Measurements from ENCODE around the gene SFXN5. TPM values are rescaled to one million over a fixed set of nuclear protein-coding genes. Genes with fewer than 3 reads are reported as not detected.

Gene SFXN5
- total RNA-seq, 1 donor from 2014 or later, result 5.1 TPM

GRCh38 chr2:72993147-72993932, 78.2 kb downstream of the SFXN5 start:
- no peak for DNase-seq

GRCh38 chr2:72992734-72993102, 78.8 kb downstream of the SFXN5 start:
- DNase-seq, result no peak

GRCh38 chr2:72991980-72992733, 79.4 kb downstream of the SFXN5 start:
- no peak for DNase-seq

GRCh38 chr2:72991439-72991725, 80.1 kb downstream of the SFXN5 start:
- DNase-seq, result no peak

GRCh38 chr2:72990695-72991438, 80.6 kb downstream of the SFXN5 start:
- DNase-seq, result no peak

- no peak for DNase-seq
Measured at GRCh38 chr2:72989770-72990556, 81.5 kb downstream of the SFXN5 start.

DNA sequence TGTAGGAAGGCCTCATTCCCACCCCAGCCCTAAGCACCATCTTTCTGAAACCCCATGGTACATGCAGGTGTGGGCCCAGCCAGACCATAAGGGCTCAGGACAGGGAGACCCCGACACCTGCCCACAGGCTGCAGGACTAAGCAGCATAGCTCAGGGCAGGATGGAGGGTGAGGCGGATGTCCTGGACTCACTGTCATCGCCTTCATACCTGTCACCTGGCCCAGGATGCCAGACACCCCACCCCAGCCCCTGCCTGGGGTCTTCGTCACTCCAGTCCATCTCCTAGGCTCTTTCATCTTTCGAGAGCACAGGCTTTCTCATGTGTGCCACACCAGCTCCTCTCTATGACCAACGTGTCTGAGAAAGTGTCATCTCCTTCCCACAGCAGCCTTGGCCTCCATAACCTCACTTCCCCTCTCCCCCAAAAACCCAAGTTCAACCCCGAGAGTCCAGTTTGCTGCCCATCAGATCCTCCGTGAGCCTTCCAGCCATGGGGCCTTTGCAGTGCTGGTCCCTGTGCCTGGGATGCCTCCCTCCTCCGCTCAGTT, 82.7 kb downstream of the SFXN5 start:
- DNase-seq, result no peak

- no peak for DNase-seq
Measured at GRCh38 chr2:72988041-72988440, 83.5 kb downstream of the SFXN5 start.

DNA sequence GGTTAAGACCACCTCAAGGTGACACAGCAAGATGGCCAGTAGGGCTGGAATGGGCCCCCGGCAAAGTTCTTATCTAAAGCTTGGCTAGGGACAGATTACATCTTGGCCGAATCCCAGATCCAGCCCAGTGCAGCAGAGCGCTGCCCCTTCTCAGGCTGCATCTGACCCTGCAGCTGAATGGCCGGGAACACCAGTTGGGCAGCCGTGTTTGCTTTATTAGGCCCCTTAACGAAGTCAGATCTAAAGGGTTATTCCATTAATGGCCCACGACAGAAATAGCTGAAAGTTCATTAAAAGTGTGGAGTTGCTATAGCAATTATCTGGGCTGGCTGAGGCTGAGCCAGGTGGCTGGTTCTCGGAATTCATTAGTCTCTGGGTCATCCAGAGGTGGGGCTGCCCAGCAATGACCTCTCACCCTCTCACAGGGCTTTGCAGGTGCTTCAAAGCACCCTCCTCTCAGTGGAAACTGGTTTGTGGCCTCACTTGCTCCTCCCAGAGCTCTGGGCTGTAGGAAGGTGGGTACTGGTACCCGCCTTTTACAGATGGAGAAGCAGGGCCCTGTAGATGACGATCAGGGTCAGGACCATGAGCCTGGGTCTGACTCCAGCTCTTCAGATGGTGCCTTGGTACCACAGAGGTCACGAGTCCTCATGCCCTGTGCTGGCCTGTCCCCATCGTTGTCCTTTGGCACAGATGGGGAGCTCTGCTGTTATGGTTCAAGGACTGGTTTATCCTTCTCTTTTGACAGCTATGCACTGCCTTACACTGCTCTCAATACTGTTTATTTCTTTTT, 85.4 kb downstream of the SFXN5 start:
- no peak for DNase-seq

GRCh38 chr2:72985136-72985535, 86.4 kb downstream of the SFXN5 start:
- no peak for DNase-seq

DNA sequence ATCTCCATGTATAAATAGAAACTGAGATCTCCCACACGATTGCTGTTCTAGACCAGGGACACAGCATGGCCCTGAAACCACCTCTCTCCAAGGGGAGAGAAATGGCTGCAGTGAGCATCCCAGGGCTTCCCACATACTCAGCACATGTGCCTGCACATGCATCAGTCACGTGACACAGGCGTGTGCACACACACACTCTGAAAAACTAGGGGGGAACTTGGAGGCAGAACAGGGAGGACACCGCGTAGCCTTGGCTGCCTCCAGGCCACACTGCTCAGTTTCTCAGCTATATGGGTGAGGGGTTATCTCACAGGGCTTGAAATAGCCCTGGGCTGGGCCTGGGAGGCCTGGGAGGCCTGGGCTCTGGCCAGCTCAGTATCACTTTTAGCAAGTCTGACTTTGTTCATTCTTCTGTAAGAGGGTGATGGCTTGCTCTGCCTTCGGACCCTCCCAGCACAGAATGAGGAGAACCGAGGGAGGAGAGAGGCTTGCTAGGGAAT, 87.3 kb downstream of the SFXN5 start:
- DNase-seq, result no peak

DNA sequence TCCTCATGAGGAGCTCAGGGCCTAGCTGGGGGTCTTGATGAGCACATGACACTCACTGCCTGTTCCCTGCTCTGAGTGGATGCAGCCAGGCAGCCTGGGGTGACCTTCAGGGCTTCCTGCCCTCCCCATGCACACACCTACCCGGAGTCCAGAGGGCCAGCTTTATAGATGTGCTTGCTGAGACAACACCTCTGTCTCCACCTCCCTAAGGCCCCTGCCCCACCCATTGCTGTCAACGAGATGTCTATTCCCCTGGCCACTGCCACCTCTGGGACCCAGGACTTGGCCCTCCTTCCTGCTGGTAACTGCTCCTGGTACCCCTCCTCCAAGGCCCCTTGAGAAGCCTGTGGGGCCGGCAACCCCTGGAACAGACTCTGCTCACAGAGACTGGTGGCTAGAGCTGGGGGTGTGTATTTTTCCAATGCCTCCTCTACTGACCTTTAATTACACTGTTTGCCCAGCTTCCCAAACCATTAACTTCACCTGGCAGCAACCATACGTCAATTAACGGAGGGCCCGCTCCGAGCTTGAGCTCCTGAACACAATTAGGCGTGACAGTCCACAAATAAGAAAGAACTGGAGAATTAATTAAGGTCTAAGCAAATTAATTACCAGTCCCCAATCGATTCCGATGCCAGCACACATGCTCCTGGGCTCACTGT, 87.9 kb downstream of the SFXN5 start:
- no peak for DNase-seq

GRCh38 chr2:72982781-72983499, 88.6 kb downstream of the SFXN5 start:
- no peak for DNase-seq

- no peak for DNase-seq
Measured at GRCh38 chr2:72982219-72982618, 89.3 kb downstream of the SFXN5 start.

DNA sequence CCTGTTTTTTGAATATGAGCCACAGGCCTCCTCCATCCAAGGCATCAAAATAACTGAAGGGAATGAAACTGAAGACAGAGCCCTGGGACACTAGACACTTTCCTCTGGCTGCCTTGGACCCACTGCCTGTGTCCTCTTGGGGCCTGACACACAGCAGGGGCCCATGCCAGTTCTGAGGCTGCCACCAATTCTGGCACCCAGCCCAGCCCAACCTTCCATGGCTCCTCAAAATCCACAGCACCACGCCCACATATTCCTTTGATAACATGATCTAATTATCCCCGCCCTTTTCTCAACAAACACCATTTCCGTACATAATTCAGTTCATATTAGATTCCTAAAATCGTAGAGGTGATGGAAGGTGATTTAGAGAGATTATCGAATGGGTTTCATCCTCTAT, 90.0 kb downstream of the SFXN5 start:
- no peak for DNase-seq

DNA sequence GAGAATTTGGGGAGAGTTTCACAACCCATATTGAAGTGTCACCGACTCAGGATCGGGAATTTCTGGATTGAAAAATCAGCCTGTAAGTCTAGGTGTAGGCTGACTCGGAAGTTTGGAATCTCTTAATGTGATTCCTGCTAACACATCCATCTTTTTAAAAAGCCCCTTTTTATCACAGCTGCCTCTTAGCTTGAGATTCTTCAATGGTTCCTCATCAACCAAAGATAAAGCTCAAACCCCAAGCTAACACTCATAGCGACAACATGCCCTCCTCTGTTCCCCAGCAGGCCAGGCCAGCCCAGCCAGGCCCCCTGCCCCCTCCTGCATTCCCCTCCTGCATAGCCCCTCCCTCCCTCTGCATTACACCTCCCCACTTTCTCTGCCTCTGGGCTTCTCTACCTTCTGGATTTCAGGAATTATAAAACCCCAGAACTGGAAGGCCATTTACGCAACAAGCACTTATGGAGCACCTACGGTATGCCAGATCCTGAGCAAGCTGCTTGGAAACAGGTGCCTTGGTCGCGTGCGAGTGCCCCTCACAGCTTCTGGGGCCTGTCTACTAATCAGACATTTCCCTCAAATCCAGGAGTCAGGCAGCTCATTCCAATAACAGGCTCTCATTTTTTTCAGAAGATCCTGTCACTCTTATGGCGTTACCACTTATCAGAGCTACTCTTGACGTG, 90.8 kb downstream of the SFXN5 start:
- no peak for DNase-seq

DNA sequence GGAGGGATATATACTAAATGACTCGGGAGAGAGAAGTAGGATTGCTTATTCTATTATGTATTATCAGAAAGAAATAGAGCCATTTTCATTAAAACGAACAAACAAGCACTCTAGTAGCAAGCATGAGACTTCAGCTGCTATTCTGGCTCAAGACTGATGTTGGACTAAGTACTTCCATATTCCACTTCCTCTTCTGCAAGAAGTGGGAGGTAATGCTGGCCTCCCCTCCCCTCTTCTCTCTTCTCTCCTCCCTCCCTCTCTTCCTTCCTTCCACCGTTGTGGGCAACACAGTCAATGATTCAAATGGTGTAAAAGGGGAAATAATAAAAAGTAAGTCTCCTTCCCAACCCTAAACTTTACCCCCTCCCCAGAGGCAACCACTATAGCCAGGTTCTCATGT, 91.6 kb downstream of the SFXN5 start:
- no peak for DNase-seq

DNA sequence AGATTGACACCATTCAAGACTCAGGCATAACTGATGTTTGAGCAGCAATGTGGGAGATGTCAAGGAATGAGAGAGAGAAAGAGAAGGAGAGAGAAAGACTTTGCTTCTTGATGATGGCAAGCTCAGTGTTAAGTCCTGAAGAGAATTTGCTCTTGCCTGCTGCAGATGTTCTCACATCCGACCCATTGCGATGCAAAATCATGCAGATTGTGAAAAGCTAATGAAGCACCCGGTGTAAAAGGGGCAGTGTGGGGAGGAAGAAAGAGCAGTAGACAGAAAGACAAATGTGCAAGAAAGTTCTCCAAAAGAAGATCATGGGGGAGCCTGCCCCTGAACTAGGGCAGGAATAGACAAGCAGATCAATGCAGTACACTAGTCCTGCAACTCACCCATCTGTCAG, 96.5 kb downstream of the SFXN5 start:
- no peak for DNase-seq

GRCh38 chr2:72974436-72974754, 97.1 kb downstream of the SFXN5 start:
- no peak for DNase-seq

Data from skin of body (tissue), 2 donors.